Mesodermal cell (in vitro differentiated cells): ENCODE measurements around the gene SKIL.

Experiments
- H3K27ac ChIP-seq: 2 replicates; pipeline ENCODE4 v1.7.0; 2013; ENCODE audit warnings: mild to moderate bottlenecking, low read depth, low read length, moderate library complexity; ENCODE audit not compliant: severe bottlenecking
- H3K36me3 ChIP-seq: 2 replicates; pipeline ENCODE4 v1.7.1; 2013; ENCODE audit warnings: mild to moderate bottlenecking, low read length, moderate library complexity; ENCODE audit not compliant: control insufficient read depth, insufficient read depth
- H3K4me1 ChIP-seq: one replicate; pipeline ENCODE4 v1.7.1; 2013; ENCODE audit warnings: mild to moderate bottlenecking, low read length; ENCODE audit not compliant: insufficient read depth, control insufficient read depth, poor library complexity, severe bottlenecking
- H3K4me3 ChIP-seq: 2 replicates; pipeline ENCODE4 v1.7.0; 2013; ENCODE audit warnings: low read length, control low read depth, mild to moderate bottlenecking; ENCODE audit not compliant: insufficient read depth, poor library complexity, severe bottlenecking; ENCODE audit errors: extremely low read depth
- H3K9me3 ChIP-seq: 2 replicates; pipeline ENCODE4 v1.7.1; 2013; ENCODE audit warnings: mild to moderate bottlenecking, low read length, moderate library complexity; ENCODE audit not compliant: control insufficient read depth
- WGBS, 2 experiments: methylation state at CpG; one replicate each; pipeline ENCODE4 v1.1.5; 2013; ENCODE audit warnings: missing lambda C conversion rate in 2 of 2; ENCODE audit not compliant: insufficient coverage in 2 of 2; 5-methylcytosine and 5-hydroxymethylcytosine counted together

Gene SKIL

GRCh38 chr3:170410428-170411029 is 53.0 kb downstream of the SKIL start:
- H3K36me3 ChIP-seq, result no peaks in the 10 kb centered on the region
- H3K4me1 ChIP-seq, result no peaks in the 10 kb centered on the region
- H3K27ac ChIP-seq, result no peak overlapping the region
- no peaks in the 10 kb centered on the region for H3K9me3 ChIP-seq
- H3K4me3 ChIP-seq, result no peak overlapping the region
- 80% methylated on average over 1 of the region's 4 CpGs; no CpG with 5 or more reads in 1 of the 2 experiments for WGBS, 2 experiments

DNA sequence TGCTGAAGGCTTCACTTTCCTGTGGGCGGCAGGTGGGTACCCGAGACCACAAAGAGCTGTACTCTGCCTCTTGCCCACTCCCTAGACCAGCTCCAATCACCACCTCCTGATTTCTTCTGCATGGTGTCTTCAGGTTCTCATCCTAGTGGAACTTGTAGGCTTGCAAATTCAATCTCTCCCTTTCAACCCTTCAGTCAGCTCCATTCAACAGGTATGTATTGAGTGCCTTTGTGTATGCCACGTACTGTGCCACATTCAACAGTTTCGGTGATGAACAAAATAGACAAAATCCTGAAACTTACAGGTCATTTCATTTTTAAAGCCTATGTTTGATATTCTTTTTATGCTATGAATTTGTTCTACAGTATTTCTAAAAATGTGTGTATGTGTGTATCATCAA is 55.8 kb downstream of the SKIL start:
- Histone ChIP-seq H3K9me3 (no peaks in the 10 kb centered on the region), H3K36me3 (no peaks in the 10 kb centered on the region), H3K4me3 (no peak overlapping the region), H3K4me1 (no peaks in the 10 kb centered on the region), H3K27ac (no peak overlapping the region)
- WGBS, 2 experiments, result 84 to 92% methylated on average over 2 of the region's 4 CpGs

- Histone ChIP-seq H3K4me3 (no peak overlapping the region), H3K9me3 (no peaks in the 10 kb centered on the region), H3K4me1 (no peaks in the 10 kb centered on the region), H3K36me3 (no peaks in the 10 kb centered on the region), H3K27ac (no peak overlapping the region)
- 13 to 17% methylated on average over 3 of the region's 5 CpGs for WGBS, 2 experiments
Observed at GRCh38 chr3:170414202-170414663, 56.7 kb downstream of the SKIL start.

DNA sequence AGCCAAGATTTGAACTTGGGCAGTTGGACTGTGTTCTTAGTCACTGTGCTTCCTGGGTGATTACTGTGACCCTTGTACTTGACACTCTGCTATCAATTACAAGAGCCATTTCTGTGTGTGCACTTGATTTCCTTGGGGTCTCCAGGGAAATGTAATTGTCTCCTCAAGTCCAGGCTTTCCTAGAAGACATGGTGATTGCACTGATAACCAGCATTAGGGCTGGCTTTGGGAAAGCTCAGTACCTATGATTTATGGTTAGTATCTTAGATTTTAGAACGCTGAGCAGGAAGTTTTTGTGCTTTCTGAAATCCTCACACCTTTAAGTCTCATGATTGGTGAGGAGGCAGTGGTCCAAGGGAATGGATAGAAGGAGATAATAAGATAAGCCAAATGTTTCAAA is 59.6 kb downstream of the SKIL start:
- Histone ChIP-seq H3K4me3 (no peak overlapping the region), H3K27ac (no peak overlapping the region), H3K9me3 (no peaks in the 10 kb centered on the region), H3K36me3 (no peaks in the 10 kb centered on the region), H3K4me1 (peaks cover 10% of the 10 kb centered on the region)
- WGBS, 2 experiments, result no CpG with 5 or more reads among the region's 1 CpG

DNA sequence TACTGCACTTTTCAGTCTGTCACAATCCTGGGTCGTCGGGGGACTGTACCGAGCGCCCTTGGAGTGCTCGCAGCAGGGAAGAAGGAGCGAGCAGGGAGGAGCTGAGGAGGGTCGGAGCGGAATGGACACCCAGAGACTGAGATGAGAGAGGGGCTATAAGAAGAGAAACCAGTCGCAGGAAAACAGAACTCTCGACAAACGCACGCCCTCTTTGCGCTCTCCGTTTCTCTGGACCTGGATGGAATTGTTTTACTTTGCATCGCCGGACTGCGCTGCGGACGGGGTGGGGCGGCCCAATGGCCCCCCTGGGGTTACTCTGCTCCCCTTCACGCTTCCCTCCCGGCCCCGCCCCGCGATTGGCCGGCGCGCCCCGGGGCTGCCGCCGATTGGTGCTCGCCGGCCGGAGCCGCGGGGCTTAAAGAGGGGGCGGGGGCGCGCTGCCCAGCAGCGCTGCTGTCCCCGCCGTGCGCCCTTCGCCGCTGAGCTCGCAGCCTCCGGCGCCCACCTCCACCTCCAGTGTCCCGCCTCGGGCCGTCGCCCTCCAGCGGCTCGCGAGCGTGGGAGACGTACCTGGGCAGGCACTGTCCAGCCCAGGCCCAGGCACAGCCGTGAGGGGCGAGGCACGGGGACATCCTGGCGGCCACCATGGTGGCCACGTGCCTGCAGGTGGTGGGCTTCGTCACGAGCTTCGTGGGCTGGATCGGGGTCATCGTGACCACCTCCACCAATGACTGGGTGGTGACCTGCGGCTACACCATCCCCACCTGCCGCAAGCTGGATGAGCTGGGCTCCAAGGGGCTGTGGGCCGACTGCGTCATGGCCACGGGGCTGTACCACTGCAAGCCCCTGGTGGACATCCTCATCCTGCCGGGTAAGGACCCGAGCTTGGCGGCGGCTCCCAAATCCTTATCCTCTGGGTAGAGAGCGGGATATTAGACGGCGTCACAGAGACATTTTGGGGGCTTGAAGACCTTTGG is 61.2 kb downstream of the SKIL start, which contains the start of gene CLDN11:
Gene CLDN11 (plus strand): TSS at position 447 of the 977 bp plus-strand sequence. CDS start 199 bp downstream, at position 646.
- Histone ChIP-seq H3K4me3 (peak within 1 kb of the TSS; percentile 29), H3K27ac (no peak within 1 kb of the TSS), H3K9me3 (no peaks in the 10 kb centered on the region), H3K4me1 (peaks cover 10% of the 10 kb centered on the region), H3K36me3 (no peaks in the 10 kb centered on the region)
- 15 to 23% methylated on average over 52 to 66 of the region's 79 CpGs for WGBS, 2 experiments

- Histone ChIP-seq H3K9me3 (no peaks in the 10 kb centered on the region), H3K36me3 (no peaks in the 10 kb centered on the region), H3K27ac (no peak overlapping the region), H3K4me3 (peak overlapping the region; percentile 29), H3K4me1 (peaks cover 10% of the 10 kb centered on the region)
- WGBS, 2 experiments, result 15 to 17% methylated on average over 54 to 56 of the region's 58 CpGs
Observed at GRCh38 chr3:170419557-170420087, 62.1 kb downstream of the SKIL start.

DNA sequence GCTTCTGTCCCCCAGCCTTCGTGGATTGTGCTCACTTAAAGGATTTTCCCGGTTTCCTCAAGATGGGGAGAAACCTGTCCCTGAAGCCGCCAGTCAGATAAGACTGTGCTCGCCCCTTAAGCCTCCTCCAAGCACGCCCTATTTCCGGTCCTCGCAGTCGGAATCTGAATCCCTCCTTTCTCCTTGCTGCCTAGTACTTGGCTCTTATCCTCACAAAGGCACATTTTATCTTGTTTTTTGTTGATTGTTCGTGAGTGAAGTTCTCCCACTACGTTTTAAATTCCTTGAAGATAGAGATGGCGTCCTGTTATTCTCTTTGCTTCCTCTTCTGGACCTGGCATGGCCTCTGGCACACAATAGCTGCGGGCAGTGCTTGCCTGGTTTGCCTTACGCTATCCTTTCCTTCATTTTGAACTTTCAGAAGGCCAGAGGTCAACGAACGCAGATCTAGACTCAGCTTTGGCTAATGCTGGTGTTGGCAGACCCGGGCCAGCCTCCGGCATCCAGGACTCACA is 62.8 kb downstream of the SKIL start:
- Histone ChIP-seq H3K27ac (no peak overlapping the region), H3K9me3 (no peaks in the 10 kb centered on the region), H3K4me1 (peaks cover 10% of the 10 kb centered on the region), H3K36me3 (no peaks in the 10 kb centered on the region), H3K4me3 (peak overlapping the region; percentile 29)
- WGBS, 2 experiments, result 44 to 58% methylated on average over 12 to 14 of the region's 17 CpGs

DNA sequence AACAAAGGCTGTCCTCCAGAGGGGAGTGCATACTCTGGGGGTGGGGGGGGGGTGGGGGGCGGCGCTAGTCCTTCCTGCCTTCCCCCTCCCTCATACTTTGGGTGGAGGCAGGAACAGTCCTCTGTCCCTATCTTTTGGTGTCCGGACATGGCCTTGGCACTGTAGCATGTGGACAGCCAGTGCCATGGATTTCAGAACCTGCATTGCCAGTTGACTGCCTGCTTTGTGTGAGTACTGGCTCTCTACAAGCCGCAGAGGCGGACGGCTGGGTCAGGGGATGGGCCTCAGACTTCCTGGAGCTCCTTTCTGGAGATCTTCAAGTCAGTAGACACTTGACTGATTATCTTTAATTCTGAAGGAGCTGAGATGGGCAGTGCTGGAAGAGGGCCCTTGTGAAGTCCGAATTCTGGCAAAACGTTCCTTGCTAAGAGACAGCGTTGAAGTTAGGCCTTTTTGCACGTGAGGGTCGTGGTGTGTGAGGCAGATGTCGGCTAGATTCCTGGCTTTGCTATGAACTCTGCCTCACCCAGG is 63.7 kb downstream of the SKIL start:
- WGBS, 2 experiments, result 78 to 80% methylated on average over 8 to 10 of the region's 12 CpGs
- Histone ChIP-seq H3K4me3 (no peak overlapping the region), H3K27ac (no peak overlapping the region)

DNA sequence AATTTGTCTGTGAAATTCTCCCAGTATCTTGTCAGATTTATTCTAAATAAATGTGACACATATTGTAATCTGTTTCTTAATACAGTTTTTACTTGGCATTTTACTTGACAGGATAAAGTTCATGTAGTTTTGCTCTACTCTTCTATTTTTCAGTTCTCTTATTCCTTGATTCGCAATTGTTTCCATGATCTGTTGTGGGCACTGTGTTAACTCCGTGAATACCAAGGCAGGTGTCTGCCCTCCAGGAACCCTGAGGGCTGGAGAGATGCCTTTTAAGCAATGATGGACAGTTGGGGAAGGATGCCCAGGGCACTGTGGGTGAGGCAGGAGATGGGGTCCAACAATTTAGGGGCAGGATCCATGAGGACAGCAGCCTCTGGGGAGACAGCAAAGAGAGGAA is 64.2 kb downstream of the SKIL start:
- Histone ChIP-seq H3K4me3 (no peak overlapping the region), H3K9me3 (no peaks in the 10 kb centered on the region)
- 100% methylated on average over 1 to 2 of the region's 2 CpGs for WGBS, 2 experiments

More for the DNA sequence above, 63.7 kb downstream of the SKIL start:
- Histone ChIP-seq H3K9me3 (no peaks in the 10 kb centered on the region), H3K4me1 (peaks cover 12% of the 10 kb centered on the region), H3K36me3 (no peaks in the 10 kb centered on the region)

GRCh38 chr3:170423001-170423615 is 65.6 kb downstream of the SKIL start:
- no peak overlapping the region for H3K27ac ChIP-seq
- H3K36me3 ChIP-seq, result no peaks in the 10 kb centered on the region
- H3K9me3 ChIP-seq, result no peaks in the 10 kb centered on the region
- no peak overlapping the region for H3K4me3 ChIP-seq
- 91 to 96% methylated on average over 8 of the region's 8 CpGs for WGBS, 2 experiments
- H3K4me1 ChIP-seq, result peaks cover 14% of the 10 kb centered on the region

More for the DNA sequence above, 64.2 kb downstream of the SKIL start:
- Histone ChIP-seq H3K27ac (no peak overlapping the region), H3K36me3 (no peaks in the 10 kb centered on the region), H3K4me1 (peaks cover 14% of the 10 kb centered on the region)
